HFFc6 (cell line): ENCODE results near the gene KLHL35. TPM values are rescaled to one million over a fixed set of nuclear protein-coding genes. Genes with fewer than 3 reads are reported as not detected.
"Not testable (repeated sequence)": the region's sequence is repeated elsewhere in the genome, so short reads cannot be mapped to it uniquely, and the experiment has no call there.

Experiments used
- DNase-seq: peaks from one replicate; pipeline ENCODE4 v3.0.0-alpha.2; 2018
- H3K27ac Mint-ChIP-seq: 2 replicates; pipeline ENCODE4 v1.8.0; 2020; ENCODE audit warnings: mild to moderate bottlenecking, mixed read lengths
- H3K27me3 Mint-ChIP-seq: 2 replicates; pipeline ENCODE4 v1.8.0; 2021; ENCODE audit warnings: mild to moderate bottlenecking, moderate library complexity, mixed read lengths; ENCODE audit not compliant: insufficient read depth
- H3K36me3 Mint-ChIP-seq: 2 replicates; pipeline ENCODE4 v1.8.0; 2021; ENCODE audit warnings: low read depth, mixed read lengths
- H3K4me1 Mint-ChIP-seq: 2 replicates; pipeline ENCODE4 v1.8.0; 2020; ENCODE audit warnings: low read depth, mixed read lengths
- H3K4me3 Mint-ChIP-seq: 2 replicates; pipeline ENCODE4 v1.8.0; 2020; ENCODE audit warnings: mild to moderate bottlenecking, moderate library complexity, mixed read lengths
- H3K9me3 Mint-ChIP-seq: 2 replicates; pipeline ENCODE4 v1.8.0; 2020; ENCODE audit warnings: mild to moderate bottlenecking, mixed read lengths
- CTCF ChIP-seq: fragments of 200-600 bp; sonication (generic); IDR thresholded peaks from 2 replicates; pipeline ENCODE4 v1.5.0; 2021; ENCODE audit warnings: antibody characterized with exemption, mild to moderate bottlenecking
- total RNA-seq, 6 experiments: library from RNA; stranded (reverse); fragmentation: NEBNext Ultra II Directional; extraction: Animal tissue kit (Norgen Biotek cat#: 25700); gene quantifications; 2 replicates in 1 of 6; 3 replicates in 5 of 6; pipeline ENCODE4 v1.2.3, GENCODE V29; 2021

The KLHL35 gene
- total RNA-seq, 6 experiments from 2014 or later: not detected

GRCh38 chr11:75380245-75380644, 52.8 kb downstream of the KLHL35 start:
- no peak for DNase-seq
- Mint-ChIP-seq H3K36me3 (no peaks in the 10 kb centered on the region), H3K27me3 (peaks cover 12% of the 10 kb centered on the region), H3K27ac (no peak overlapping the region), H3K9me3 (no peaks in the 10 kb centered on the region), H3K4me1 (no peaks in the 10 kb centered on the region), H3K4me3 (no peak overlapping the region)
- TF ChIP-seq CTCF: no peak

GRCh38 chr11:75378776-75379175, 54.2 kb downstream of the KLHL35 start:
- not testable (repeated sequence) for H3K36me3 Mint-ChIP-seq, DNase-seq, H3K9me3 Mint-ChIP-seq, H3K4me1 Mint-ChIP-seq, H3K4me3 Mint-ChIP-seq, H3K27ac Mint-ChIP-seq
- peaks cover 15% of the 10 kb centered on the region for H3K27me3 Mint-ChIP-seq

- Mint-ChIP-seq H3K9me3 (no peaks in the 10 kb centered on the region), H3K27ac (no peak overlapping the region), H3K27me3 (peaks cover 8% of the 10 kb centered on the region), H3K4me1 (peaks cover 11% of the 10 kb centered on the region), H3K4me3 (no peak overlapping the region; the same call in 1 of the 2 replicates), H3K36me3 (no peaks in the 10 kb centered on the region)
- DNase-seq: no peak
- TF ChIP-seq CTCF: peak; percentile 48; the same call in 1 of the 2 replicates
These were observed 56.8 kb downstream of the KLHL35 start for GRCh38 chr11:75376175-75376574.

GRCh38 chr11:75375626-75376025, 57.4 kb downstream of the KLHL35 start:
- Mint-ChIP-seq H3K36me3 (no peaks in the 10 kb centered on the region), H3K27me3 (peaks cover 7% of the 10 kb centered on the region), H3K4me3 (no peak overlapping the region), H3K27ac (no peak overlapping the region), H3K4me1 (peaks cover 11% of the 10 kb centered on the region), H3K9me3 (no peaks in the 10 kb centered on the region)
- no peak for TF ChIP-seq CTCF
- DNase-seq: no peak

- Mint-ChIP-seq H3K4me3 (no peak overlapping the region), H3K27ac (no peak overlapping the region), H3K9me3 (peaks cover 4% of the 10 kb centered on the region; the same call in 1 of the 2 replicates), H3K27me3 (peaks cover 11% of the 10 kb centered on the region), H3K36me3 (peaks cover 4% of the 10 kb centered on the region; the same call in 1 of the 2 replicates), H3K4me1 (peaks cover 11% of the 10 kb centered on the region)
- TF ChIP-seq CTCF: no peak
- DNase-seq: no peak
These were observed 58.4 kb downstream of the KLHL35 start for GRCh38 chr11:75374646-75375045.

- DNase-seq: no peak
- H3K27me3 Mint-ChIP-seq: peaks cover 14% of the 10 kb centered on the region
- TF ChIP-seq CTCF: no peak
- peaks cover 11% of the 10 kb centered on the region for H3K4me1 Mint-ChIP-seq
- no peak overlapping the region for H3K27ac Mint-ChIP-seq
- peaks cover 4% of the 10 kb centered on the region; the same call in 1 of the 2 replicates for H3K36me3 Mint-ChIP-seq
- H3K4me3 Mint-ChIP-seq: no peak overlapping the region
- H3K9me3 Mint-ChIP-seq: peaks cover 8% of the 10 kb centered on the region; the same call in 1 of the 2 replicates
These were observed 59.8 kb downstream of the KLHL35 start for GRCh38 chr11:75373201-75373600.

Other genes starting within 250 kb of the KLHL35 start
- gene TPBGL, start 192.4 kb downstream of the KLHL35 start, total RNA-seq: not detected
- 10 to 100 TPM; 10.8 to 14.4 (median 11.2) TPM for gene ARRB1, start 81.5 kb downstream of the KLHL35 start, total RNA-seq
- gene RPS3, start 33.7 kb downstream of the KLHL35 start, total RNA-seq: 1,000 to 10,000 TPM; 1,897 to 2,167 (median 1,932) TPM
- gene GDPD5, start 92.7 kb upstream of the KLHL35 start, total RNA-seq: 1 to 10 TPM; 2.5 to 5.7 (median 4.2) TPM
- 100 to 1,000 TPM; 527 to 680 (median 557) TPM for gene SERPINH1, start 129.1 kb upstream of the KLHL35 start, total RNA-seq
- gene MAP6, start 235.8 kb upstream of the KLHL35 start, total RNA-seq: 1 to 10 TPM in 3 of 6 experiments, under 1 TPM in 3; 0.53 to 4.3 (median 0.96) TPM